Measurements from ENCODE around the gene MRPL55. TPM values are rescaled to one million over a fixed set of nuclear protein-coding genes. Genes with fewer than 3 reads are reported as not detected.

The MRPL55 gene
- 61.8 and 71.3 TPM in 2 replicates for total RNA-seq

GRCh38 chr1:228109073-228109961 is at the start of gene MRPL55:
Gene MRPL55 (minus strand): TSS chr1:228109299. CDS start chr1:228108260, 1,039 bp downstream.

DNA sequence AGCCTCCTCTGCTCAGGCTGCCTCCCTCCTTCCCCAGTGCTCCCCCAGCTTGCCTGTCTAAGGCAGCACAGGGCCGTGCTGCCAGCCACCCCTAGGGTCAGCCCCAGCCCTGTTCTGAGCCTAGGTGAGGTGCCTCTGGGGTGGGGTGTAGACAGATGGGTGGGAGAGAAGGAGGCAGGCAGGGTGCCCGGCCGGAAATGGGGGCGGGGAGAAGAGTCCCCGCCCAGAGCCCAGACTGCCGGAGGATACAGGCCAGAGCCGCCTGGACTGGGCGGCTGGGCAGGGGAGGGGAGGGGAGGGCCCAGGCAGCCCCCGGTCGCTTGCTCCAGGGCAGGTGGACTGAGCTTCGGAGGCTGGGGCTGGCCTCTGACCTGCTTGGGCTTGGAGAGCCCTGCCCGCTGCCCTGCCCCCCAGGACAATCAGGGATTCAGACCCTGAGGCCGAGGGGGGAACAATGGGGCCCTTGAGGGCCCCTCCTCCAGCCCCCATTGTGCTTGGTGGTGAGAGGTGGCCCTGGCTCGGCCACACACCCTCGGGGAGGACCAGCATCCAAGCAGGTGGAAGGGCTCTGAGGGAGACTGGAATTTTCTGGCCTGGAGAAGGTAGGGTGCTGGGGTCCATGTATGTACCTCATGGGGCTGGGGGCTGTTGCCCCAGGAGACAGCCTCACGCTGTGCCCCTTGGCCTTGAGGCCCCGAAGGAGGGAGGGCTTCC is 40.5 kb upstream of the MRPL55 start, which contains the start of gene GJC2:
GJC2 (plus strand) TSS at position 525 of the 714 bp plus-strand sequence. CDS start 7,829 bp downstream, outside the sequence.

GRCh38 chr1:228139931-228140723 is 31.0 kb upstream of the MRPL55 start, which contains the start of gene GUK1:
Gene GUK1 (plus strand): TSS chr1:228140279. CDS start chr1:228140303, 24 bp downstream.

DNA sequence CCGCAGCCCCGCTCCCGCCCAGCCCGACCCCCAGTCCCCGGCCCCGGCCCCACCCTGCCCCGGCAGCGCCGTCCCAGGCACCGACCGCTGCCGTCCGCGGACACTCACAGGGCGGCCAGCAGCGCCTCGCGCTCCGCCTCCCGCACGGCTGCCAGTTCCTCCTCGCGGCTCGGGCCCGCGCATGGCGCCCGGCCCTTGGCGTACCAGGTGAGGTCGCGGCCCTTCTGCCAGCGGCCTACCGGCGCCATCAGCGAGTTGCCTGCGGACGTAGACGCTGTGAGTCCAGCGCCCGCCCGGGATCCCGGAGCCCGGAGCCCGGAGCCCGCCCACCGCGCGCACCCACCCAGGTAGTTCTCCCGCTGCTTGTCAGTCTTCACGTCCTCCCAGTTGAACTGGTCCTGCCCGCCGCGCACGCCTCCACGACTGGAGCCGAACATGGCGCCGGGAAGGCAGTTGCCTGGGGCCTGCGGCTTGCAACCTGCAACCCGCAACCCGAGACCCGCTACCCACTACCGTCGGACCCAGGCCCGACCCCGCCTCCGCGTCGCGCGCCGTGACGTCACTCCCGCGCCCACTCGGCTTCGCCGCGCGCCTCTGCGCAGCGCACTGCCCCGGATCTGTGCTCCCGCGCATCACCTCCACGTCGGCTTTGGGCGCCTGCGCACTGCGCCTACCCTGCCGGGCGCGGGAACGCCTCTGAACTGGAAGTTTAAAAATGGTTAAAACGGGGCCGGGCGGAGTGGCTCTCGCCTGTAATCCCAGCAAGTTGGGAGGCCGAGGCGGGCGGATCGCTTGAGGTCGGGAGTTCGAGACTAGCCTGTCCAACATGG is 6.1 kb downstream of the MRPL55 start, which contains the start of gene C1orf35:
C1orf35 (minus strand) TSS at position 535 of the 830 bp plus-strand sequence; CDS start at position 437, 98 bp downstream.

GRCh38 chr1:228082214-228082917 is 26.7 kb downstream of the MRPL55 start, which contains the start of gene ARF1:
Gene ARF1 (plus strand): TSS chr1:228082708. CDS start chr1:228097115, 14,407 bp downstream.

Other genes with a start within 250 kb of the MRPL55 start
- gene WNT9A, start 161.4 kb downstream of the MRPL55 start, total RNA-seq = 1.9 and 3.2 TPM in 2 replicates
- gene WNT3A, start 102.3 kb downstream of the MRPL55 start, total RNA-seq = under 0.01 TPM in 1 of 2 replicates, not detected in the other
- 201 and 208 TPM in 2 replicates for gene ARF1, start 26.6 kb downstream of the MRPL55 start, total RNA-seq
- 11.3 and 13.7 TPM in 2 replicates for gene C1orf35, start 6.0 kb downstream of the MRPL55 start, total RNA-seq
- 409 and 561 TPM in 2 replicates for gene GUK1, start 31.0 kb upstream of the MRPL55 start, total RNA-seq
- 1.7 TPM in 2 replicates for gene GJC2, start 40.6 kb upstream of the MRPL55 start, total RNA-seq
- 3.9 and 7.0 TPM in 2 replicates for gene IBA57, start 56.5 kb upstream of the MRPL55 start, total RNA-seq
- gene OBSCN, start 98.7 kb upstream of the MRPL55 start, total RNA-seq = 5.3 and 15.7 TPM in 2 replicates